HG03439 (cell line): ENCODE results near the gene HIPK2.

Experiments used
- ATAC-seq: cut with Tn5 transposase; IDR thresholded peaks from one replicate; pipeline ENCODE4 v1.9.1; 2021; ENCODE audit warnings: mild to moderate bottlenecking, moderate library complexity; ENCODE audit not compliant: unreplicated experiment

HIPK2 gene

GRCh38 chr7:139523968-139524815, 253.6 kb downstream of the HIPK2 start:
- ATAC-seq = no peak

- ATAC-seq = no peak
Measured at GRCh38 chr7:139523199-139523941, 254.4 kb downstream of the HIPK2 start, which contains the start of gene CLEC2L. TSS of gene CLEC2L (plus strand) at chr7:139523685. CDS start at chr7:139523928, 243 bp downstream.

- ATAC-seq = no peak
Measured at GRCh38 chr7:139522830-139523198, 255.0 kb downstream of the HIPK2 start.

- no peak for ATAC-seq
Measured at GRCh38 chr7:139521439-139521838, 256.4 kb downstream of the HIPK2 start.

- no peak for ATAC-seq
Measured at GRCh38 chr7:139515266-139515665, 262.5 kb downstream of the HIPK2 start.
